Tibial artery (tissue), 4 donors: ENCODE results near the gene VASP.
A peak's percentile ranks its signal among the peaks of the same experiment; 100 is the strongest.
"Not testable (repeated sequence)": the region's sequence is repeated elsewhere in the genome, so short reads cannot be mapped to it uniquely, and the experiment has no call there.

Source experiments
- DNase-seq, 2 donors: peaks; one replicate each; pipeline ENCODE4 v3.0.0-alpha.2; 2019
- H3K27ac ChIP-seq, 2 donors: fragments of 200-600 bp; sonication (generic) in 1 of 2; 1 replicate in 1 of 2; 2 replicates in 1 of 2; pipeline ENCODE4 v1.5.1; 2018 to 2019; ENCODE audit warnings: mild to moderate bottlenecking in 1 of 2
- H3K27me3 ChIP-seq, 2 donors: fragments of 200-600 bp; sonication (generic) in 1 of 2; one replicate each; pipeline versions ENCODE4 v1.5.1 to v1.6.0; 2016 to 2019
- H3K36me3 ChIP-seq, 3 donors: fragments of 200-600 bp; sonication (generic) in 2 of 3; one replicate each; pipeline ENCODE4 v1.5.1; 2016 to 2019; ENCODE audit warnings: mild to moderate bottlenecking in 2 of 3
- H3K4me1 ChIP-seq, 4 donors: fragments of 200-600 bp; sonication (generic) in 2 of 4; 1 replicate in 3 of 4; 2 replicates in 1 of 4; pipeline ENCODE4 v1.5.1; 2016 to 2019
- H3K4me3 ChIP-seq, 2 donors: fragments of 200-600 bp; sonication (generic) in 1 of 2; 1 replicate in 1 of 2; 2 replicates in 1 of 2; pipeline ENCODE4 v1.5.1; 2018 to 2019; ENCODE audit warnings: mild to moderate bottlenecking in 2 of 2
- H3K9me3 ChIP-seq, 3 donors: fragments of 200-600 bp; sonication (generic) in 1 of 3; one replicate each; pipeline ENCODE4 v1.5.1; 2016 to 2019
- intact Hi-C: fragments of 100-400 bp; cut with DNase I; formaldehyde crosslinking; loops from one replicate; pipeline ENCODE4 v1.15.0; 2023; ENCODE audit warnings: low total_unique reads
- TF ChIP-seq, protein P1 (sequence below), 2 experiments: fragments of 200-600 bp in 1 of 2; fragments of 450-650 bp in 1 of 2; IDR thresholded peaks; one replicate each; pipeline ENCODE4 v1.5.1; 2017 to 2019; ENCODE audit warnings: antibody characterized with exemption in 2 of 2, mild to moderate bottlenecking in 1 of 2, moderate library complexity in 1 of 2

VASP gene

DNA sequence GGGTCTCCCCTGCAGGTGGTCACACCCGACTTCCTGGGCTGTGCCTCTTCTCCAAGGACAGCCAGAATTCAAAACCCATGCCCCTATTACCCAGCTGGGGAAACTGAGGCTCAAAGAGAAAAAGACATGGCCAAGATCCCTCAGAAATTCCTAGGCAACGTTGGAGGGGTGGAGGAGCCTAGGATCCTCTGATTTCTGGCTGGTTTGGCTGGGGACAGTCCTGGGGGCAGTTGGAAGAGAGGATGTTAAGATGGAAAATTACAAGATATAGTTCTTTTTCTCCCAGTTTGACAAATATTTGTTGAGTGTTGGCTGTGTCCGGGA, 2.4 kb downstream of the VASP start:
- Histone ChIP-seq H3K4me1 (peaks cover 0 to 57% (median 35%) of the 10 kb centered on the region in 4 donors), H3K36me3 (no peaks in the 10 kb centered on the region), H3K9me3 (no peaks in the 10 kb centered on the region), H3K27ac (peak overlapping the region; percentile 89 to 93), H3K4me3 (peak overlapping the region; percentile 86 to 91), H3K27me3 (no peaks in the 10 kb centered on the region)
- TF ChIP-seq, protein P1, sequence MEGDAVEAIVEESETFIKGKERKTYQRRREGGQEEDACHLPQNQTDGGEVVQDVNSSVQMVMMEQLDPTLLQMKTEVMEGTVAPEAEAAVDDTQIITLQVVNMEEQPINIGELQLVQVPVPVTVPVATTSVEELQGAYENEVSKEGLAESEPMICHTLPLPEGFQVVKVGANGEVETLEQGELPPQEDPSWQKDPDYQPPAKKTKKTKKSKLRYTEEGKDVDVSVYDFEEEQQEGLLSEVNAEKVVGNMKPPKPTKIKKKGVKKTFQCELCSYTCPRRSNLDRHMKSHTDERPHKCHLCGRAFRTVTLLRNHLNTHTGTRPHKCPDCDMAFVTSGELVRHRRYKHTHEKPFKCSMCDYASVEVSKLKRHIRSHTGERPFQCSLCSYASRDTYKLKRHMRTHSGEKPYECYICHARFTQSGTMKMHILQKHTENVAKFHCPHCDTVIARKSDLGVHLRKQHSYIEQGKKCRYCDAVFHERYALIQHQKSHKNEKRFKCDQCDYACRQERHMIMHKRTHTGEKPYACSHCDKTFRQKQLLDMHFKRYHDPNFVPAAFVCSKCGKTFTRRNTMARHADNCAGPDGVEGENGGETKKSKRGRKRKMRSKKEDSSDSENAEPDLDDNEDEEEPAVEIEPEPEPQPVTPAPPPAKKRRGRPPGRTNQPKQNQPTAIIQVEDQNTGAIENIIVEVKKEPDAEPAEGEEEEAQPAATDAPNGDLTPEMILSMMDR (IDR thresholded peaks at IDR 0.05), result no peak
- intact Hi-C loops, result no loop called here
- no peak for DNase-seq

GRCh38 chr19:45510352-45510751, 3.1 kb downstream of the VASP start:
- Histone ChIP-seq H3K4me1 (peaks cover 0 to 64% (median 42%) of the 10 kb centered on the region in 4 donors), H3K4me3 (peak overlapping the region; percentile 86 to 91), H3K27ac (peak overlapping the region; percentile 89 to 93)
- H3K9me3 ChIP-seq, DNase-seq, H3K27me3 ChIP-seq, intact Hi-C loops, H3K36me3 ChIP-seq: not testable (repeated sequence)

- intact Hi-C loops, result no loop called here
Observed at GRCh38 chr19:45511074-45511473, 3.8 kb downstream of the VASP start.

GRCh38 chr19:45512881-45513483, 5.7 kb downstream of the VASP start:
- Histone ChIP-seq H3K36me3 (peaks cover 2 to 22% (median 11%) of the 10 kb centered on the region in 3 donors), H3K27ac (peak overlapping the region in 1 of 2 donors; percentile 26), H3K27me3 (no peaks in the 10 kb centered on the region), H3K4me1 (peaks cover 0 to 63% (median 36%) of the 10 kb centered on the region in 4 donors), H3K4me3 (no peak overlapping the region), H3K9me3 (no peaks in the 10 kb centered on the region)
- TF ChIP-seq, protein P1 (IDR thresholded peaks at IDR 0.05), result no peak
- intact Hi-C loops, result no loop called here
- DNase-seq, result no peak

More at GRCh38 chr19:45511074-45511473, 3.8 kb downstream of the VASP start:
- TF ChIP-seq, protein P1 (IDR thresholded peaks at IDR 0.05), result no peak
- Histone ChIP-seq H3K4me3 (no peak overlapping the region), H3K36me3 (peaks cover 0 to 9% (median 4%) of the 10 kb centered on the region in 3 donors), H3K4me1 (peaks cover 0 to 65% (median 40%) of the 10 kb centered on the region in 4 donors), H3K9me3 (no peaks in the 10 kb centered on the region), H3K27me3 (no peaks in the 10 kb centered on the region), H3K27ac (peak overlapping the region in 1 of 2 donors; percentile 93)
- DNase-seq, result no peak

GRCh38 chr19:45514376-45515051, 7.2 kb downstream of the VASP start:
- H3K36me3 ChIP-seq, result peaks cover 17 to 38% (median 26%) of the 10 kb centered on the region in 3 donors
- DNase-seq, result no peak
- peaks cover 0 to 62% (median 35%) of the 10 kb centered on the region in 4 donors for H3K4me1 ChIP-seq
- intact Hi-C loops, result no loop called here
- peak overlapping the region; percentile 62 to 69 for H3K27ac ChIP-seq
- no peak overlapping the region for H3K4me3 ChIP-seq
- TF ChIP-seq, protein P1 (IDR thresholded peaks at IDR 0.05), result no peak
- H3K9me3 ChIP-seq, result no peaks in the 10 kb centered on the region
- H3K27me3 ChIP-seq, result no peaks in the 10 kb centered on the region

DNA sequence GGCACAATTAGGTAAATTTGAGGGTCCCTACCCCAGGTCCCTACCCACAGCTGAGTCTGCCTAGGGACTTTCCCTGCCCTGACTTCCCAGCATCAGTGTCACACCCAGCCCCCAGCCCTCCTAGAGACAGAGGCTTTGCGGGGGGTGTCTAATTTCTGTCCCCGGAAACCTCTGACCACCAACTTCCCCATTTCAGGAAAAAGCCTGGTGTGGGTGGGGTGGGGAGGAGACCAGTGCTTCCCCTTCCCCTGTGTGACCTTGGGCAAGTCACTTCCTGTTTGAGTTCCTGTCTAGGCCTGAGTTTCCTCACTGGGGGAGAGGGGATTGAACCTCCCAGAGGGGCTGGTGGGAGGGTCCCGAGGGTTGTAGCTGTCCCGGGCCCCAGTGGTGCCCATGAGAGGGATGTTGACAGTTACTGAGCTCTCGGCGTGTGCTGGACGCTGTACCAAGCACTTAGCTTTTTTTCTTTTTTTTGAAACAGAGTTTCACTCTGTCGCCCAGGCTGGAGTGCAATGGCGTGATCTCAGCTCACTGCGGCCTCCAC, 7.9 kb downstream of the VASP start:
- no peaks in the 10 kb centered on the region for H3K27me3 ChIP-seq
- peaks cover 20 to 44% (median 30%) of the 10 kb centered on the region in 3 donors for H3K36me3 ChIP-seq
- intact Hi-C loops, result no loop called here
- H3K9me3 ChIP-seq, result no peaks in the 10 kb centered on the region
- TF ChIP-seq, protein P1 (IDR thresholded peaks at IDR 0.05), result no peak
- no peak overlapping the region for H3K4me3 ChIP-seq
- peaks cover 0 to 55% (median 33%) of the 10 kb centered on the region in 4 donors for H3K4me1 ChIP-seq
- H3K27ac ChIP-seq, result peak overlapping the region; percentile 62 to 69
- peak in 1 of 2 donors; percentile 68 for DNase-seq
